Left lobe of liver (tissue), 2 donors: Measurements from ENCODE around the gene TPD52L2. TPM values are rescaled to one million over a fixed set of nuclear protein-coding genes. Genes with fewer than 3 reads are reported as not detected.
A peak's percentile ranks its signal among the peaks of the same experiment; 100 is the strongest.
"Not testable (repeated sequence)": the region's sequence is repeated elsewhere in the genome, so short reads cannot be mapped to it uniquely, and the experiment has no call there.

Experiments
- ATAC-seq: fragments of 200-7000 bp; cut with Tn5 transposase; one replicate; pipeline ENCODE4 v1.9.1; 2020; ENCODE audit warnings: mild to moderate bottlenecking, moderate library complexity
- DNase-seq: peaks from one replicate; pipeline ENCODE4 v3.0.0-alpha.2; 2020; ENCODE audit warnings: low spot score
- total RNA-seq: library from RNA; stranded (reverse); gene quantifications from one replicate; pipeline ENCODE4 v1.2.1, GENCODE V29; 2021
- donor health status: DM: no; HTN: no; CAD: no; lungs with moderate emphysema.
- donor health status: DM: no; HTN: yes; CAD: no.

The TPD52L2 gene
- total RNA-seq, 1 donor from 2014 or later = 17.3 TPM

GRCh38 chr20:63894358-63895201, 29.5 kb downstream of the TPD52L2 start, which contains the start of gene DNAJC5:
TSS of gene DNAJC5 (plus strand) at chr20:63895126. CDS start at chr20:63928346, 33,220 bp downstream.
- peak; percentile 99 for DNase-seq
- peak; percentile 92 for ATAC-seq

- ATAC-seq = no peak
- no peak for DNase-seq
Measured at GRCh38 chr20:63895202-63895951, 30.3 kb downstream of the TPD52L2 start.

GRCh38 chr20:63895952-63896263, 30.8 kb downstream of the TPD52L2 start:
- DNase-seq = no peak
- no peak for ATAC-seq

GRCh38 chr20:63896264-63897105, 31.4 kb downstream of the TPD52L2 start:
- ATAC-seq (peak; percentile 45), DNase-seq (peak; percentile 76)

- DNase-seq (no peak), ATAC-seq (no peak)
Measured at GRCh38 chr20:63897978-63898561, 33.0 kb downstream of the TPD52L2 start.

GRCh38 chr20:63898882-63899558, 34.0 kb downstream of the TPD52L2 start:
- no peak for DNase-seq
- ATAC-seq = no peak

GRCh38 chr20:63900413-63900812, 35.3 kb downstream of the TPD52L2 start:
- ATAC-seq (no peak), DNase-seq (no peak)

- no peak for DNase-seq
- no peak for ATAC-seq
Measured at GRCh38 chr20:63903796-63904561, 38.9 kb downstream of the TPD52L2 start.

GRCh38 chr20:63908008-63908682, 43.1 kb downstream of the TPD52L2 start:
- no peak for DNase-seq
- ATAC-seq = peak; percentile 77

- ATAC-seq (no peak), DNase-seq (no peak)
Measured at GRCh38 chr20:63911176-63911575, 46.1 kb downstream of the TPD52L2 start.

- DNase-seq = no peak
- ATAC-seq = no peak
Measured at GRCh38 chr20:63913768-63914167, 48.7 kb downstream of the TPD52L2 start.

GRCh38 chr20:63915471-63915870, 50.4 kb downstream of the TPD52L2 start:
- ATAC-seq = peak; percentile 66
- DNase-seq = no peak

- ATAC-seq, DNase-seq: not testable (repeated sequence)
Measured at GRCh38 chr20:63916371-63916939, 51.4 kb downstream of the TPD52L2 start.

- no peak for ATAC-seq
- DNase-seq = no peak
Measured at GRCh38 chr20:63917811-63918210, 52.7 kb downstream of the TPD52L2 start.

GRCh38 chr20:63919130-63919529, 54.1 kb downstream of the TPD52L2 start:
- DNase-seq (no peak), ATAC-seq (no peak)

GRCh38 chr20:63920226-63920625, 55.2 kb downstream of the TPD52L2 start:
- DNase-seq (no peak), ATAC-seq (no peak)

- DNase-seq (no peak), ATAC-seq (no peak)
Measured at GRCh38 chr20:63923651-63924050, 58.6 kb downstream of the TPD52L2 start.

GRCh38 chr20:63924241-63924640, 59.2 kb downstream of the TPD52L2 start:
- DNase-seq (no peak), ATAC-seq (no peak)

- ATAC-seq (peak; percentile 37), DNase-seq (no peak)
Measured at GRCh38 chr20:63926298-63926697, 61.2 kb downstream of the TPD52L2 start.
